ENCODE results near the gene KRT32.

Gene KRT32

DNA sequence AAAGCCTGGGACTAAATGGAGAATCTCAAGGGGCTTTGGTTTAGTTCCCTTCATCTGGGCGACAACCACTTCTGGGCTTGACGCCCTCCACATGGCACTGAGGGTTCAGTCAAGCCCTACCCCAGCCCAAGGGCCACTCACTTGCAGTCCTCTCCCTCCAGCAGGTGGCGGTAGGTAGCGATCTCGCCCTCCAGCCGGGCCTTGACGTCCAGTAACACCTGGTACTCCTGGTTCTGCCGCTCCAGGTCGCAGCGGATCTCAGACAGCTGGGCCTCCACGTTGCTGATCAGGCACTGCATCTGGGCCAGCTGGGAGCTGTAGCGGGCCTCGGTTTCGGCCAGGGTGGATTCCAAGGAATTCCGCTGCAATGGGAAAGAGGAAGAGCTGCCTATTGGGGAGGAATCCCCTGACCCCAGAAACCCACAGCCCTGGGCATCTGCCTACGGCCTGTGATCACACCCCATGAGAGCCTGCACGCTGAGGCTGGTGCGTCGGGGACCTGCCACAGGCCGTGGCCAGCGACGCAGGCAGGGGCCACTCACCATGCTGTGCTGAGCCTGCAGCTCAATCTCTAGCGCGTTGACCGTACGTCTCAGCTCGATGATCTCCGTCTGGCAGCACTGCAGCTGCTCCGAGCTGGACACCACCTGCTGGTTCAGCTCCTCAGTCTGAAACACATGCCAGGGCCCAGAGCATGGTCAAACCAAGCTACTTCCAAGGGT, 19.8 kb upstream of the KRT32 start:
- TF ChIP-seq, protein P1, sequence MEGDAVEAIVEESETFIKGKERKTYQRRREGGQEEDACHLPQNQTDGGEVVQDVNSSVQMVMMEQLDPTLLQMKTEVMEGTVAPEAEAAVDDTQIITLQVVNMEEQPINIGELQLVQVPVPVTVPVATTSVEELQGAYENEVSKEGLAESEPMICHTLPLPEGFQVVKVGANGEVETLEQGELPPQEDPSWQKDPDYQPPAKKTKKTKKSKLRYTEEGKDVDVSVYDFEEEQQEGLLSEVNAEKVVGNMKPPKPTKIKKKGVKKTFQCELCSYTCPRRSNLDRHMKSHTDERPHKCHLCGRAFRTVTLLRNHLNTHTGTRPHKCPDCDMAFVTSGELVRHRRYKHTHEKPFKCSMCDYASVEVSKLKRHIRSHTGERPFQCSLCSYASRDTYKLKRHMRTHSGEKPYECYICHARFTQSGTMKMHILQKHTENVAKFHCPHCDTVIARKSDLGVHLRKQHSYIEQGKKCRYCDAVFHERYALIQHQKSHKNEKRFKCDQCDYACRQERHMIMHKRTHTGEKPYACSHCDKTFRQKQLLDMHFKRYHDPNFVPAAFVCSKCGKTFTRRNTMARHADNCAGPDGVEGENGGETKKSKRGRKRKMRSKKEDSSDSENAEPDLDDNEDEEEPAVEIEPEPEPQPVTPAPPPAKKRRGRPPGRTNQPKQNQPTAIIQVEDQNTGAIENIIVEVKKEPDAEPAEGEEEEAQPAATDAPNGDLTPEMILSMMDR (IDR thresholded peaks at IDR 0.05; ENCODE audit: extremely low read depth, insufficient read depth, missing control alignments), result peak; percentile 68
- in situ Hi-C loops (cut with MboI; ENCODE audit: low pct_unique_long_range_greater_than_20kb, low sequenced_read_pairs, unreplicated experiment), result loop anchor here (25.0 kb wide), 1 partner anchor 100 kb away; the partner anchor contains the start of gene KRT14
- DNase-seq (ENCODE audit: low spot score), result peak; percentile 51

DNA sequence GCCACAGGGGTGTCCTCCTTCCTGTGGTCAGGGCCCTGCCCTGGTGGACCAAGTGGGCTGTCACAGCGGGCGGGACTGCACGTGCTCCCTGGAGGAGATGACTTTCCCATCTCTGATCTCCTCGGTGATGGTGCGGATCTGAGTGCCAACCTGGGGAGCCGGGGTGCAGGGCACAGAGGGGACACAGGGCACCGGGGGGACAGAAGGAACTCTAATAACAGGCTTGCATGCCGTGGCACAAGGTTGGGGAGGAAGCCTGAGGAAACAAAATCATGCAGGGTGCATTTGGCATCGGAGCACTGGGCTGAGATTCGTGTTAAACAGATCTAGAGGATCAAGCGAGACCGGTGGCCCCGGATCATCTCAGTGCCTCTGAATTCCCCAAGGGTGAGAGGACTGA, 19.1 kb upstream of the KRT32 start:
- no peak for DNase-seq (ENCODE audit: low spot score)
- in situ Hi-C loops (cut with MboI; ENCODE audit: low pct_unique_long_range_greater_than_20kb, low sequenced_read_pairs, unreplicated experiment), result loop anchor here (25.0 kb wide), 1 partner anchor 101 kb away; the partner anchor contains the start of gene KRT14
- TF ChIP-seq, protein P1 (IDR thresholded peaks at IDR 0.05; ENCODE audit: extremely low read depth, insufficient read depth, missing control alignments), result no peak

DNA sequence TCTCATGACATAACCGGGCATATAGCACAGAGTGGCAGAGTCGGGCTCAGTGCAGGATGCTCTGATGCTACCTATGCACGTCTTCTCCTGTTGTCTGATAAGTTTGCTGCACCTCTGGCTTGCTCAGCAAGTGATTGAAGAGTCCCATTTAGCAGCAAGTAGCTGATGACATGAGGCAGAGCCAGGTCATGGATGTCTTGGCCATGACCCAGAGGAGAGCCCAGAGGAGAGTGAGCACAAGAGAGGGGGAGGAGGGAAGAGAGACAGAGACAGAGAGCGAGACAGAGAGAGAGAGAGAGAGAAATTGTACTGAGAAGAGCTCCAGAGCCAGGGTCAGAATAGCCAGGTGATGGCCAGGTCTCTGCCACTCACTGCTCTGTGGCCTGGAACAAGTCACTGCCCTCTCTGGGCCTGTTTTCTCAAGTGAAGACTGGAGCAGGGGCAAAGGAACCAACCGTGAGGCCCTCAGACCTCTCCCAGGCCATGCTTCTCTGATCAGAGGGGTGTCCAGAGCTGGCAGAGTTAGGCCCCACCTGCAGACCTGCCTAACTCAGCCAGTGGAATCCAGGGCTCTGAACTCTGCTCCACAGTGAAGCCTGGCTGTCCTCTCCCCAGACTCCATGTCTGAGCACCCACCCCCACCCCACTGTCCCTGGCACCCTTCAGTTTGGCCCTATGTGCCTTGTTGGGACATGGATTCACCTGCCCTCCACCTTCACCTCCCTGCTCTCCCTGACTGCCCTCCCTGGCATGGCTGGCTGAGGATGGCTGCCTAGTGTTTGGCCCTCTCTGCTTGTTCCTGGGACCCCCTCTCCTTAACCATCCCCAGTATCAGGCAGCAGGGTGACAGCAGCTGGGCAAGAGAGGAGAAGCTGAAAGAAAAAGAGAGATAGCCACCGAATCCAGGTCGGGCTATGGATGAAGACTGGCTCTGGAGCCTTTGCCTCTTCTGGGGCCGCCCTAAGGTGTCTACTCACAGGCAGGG, 18.0 kb upstream of the KRT32 start:
- TF ChIP-seq, protein P1 (IDR thresholded peaks at IDR 0.05; ENCODE audit: extremely low read depth, insufficient read depth, missing control alignments), result no peak
- in situ Hi-C loops (cut with MboI; ENCODE audit: low pct_unique_long_range_greater_than_20kb, low sequenced_read_pairs, unreplicated experiment), result loop anchor here (25.0 kb wide), 1 partner anchor 102 kb away; the partner anchor contains the start of gene KRT14
- no peak for DNase-seq (ENCODE audit: low spot score)

DNA sequence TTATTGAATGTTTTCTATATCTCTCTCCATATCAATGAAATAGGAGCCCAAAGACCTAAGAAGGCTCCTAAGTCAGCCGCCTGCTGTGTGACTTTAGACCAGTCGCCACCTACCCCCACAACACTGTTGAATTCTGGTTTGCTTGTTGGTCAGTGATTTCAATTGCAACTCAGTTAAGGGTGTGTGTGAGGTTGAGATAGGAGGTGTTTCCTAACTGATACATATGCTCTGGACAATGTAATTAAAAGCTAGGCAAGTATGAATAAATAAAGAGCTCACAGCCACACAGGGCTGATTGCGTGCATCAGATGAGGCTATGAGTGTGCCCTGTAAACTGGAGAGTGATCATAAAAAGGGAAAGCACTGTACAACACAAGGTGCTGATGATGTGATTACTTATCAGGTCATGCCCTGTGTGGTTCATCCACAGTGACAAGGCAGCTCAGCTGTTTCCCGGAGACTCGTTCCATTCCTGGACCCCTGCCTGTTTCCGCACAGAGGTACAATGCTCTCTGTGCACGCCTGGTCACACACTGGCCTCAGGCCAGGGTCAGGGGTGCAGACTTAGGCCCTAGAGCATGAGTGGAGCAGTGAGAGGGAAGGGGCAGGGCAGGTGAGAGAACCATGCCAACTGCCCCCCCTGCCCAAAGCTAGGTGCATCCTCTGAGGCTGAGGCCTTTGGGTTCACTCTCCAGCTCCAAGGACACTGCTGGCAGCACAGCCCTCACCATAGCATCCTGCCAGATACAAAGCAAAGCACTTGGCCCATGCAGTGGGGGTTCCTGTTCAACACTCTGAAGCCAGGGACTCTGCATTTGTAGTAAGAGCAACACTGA, 17.0 kb upstream of the KRT32 start:
- in situ Hi-C loops (cut with MboI; ENCODE audit: low pct_unique_long_range_greater_than_20kb, low sequenced_read_pairs, unreplicated experiment), result loop anchor here (25.0 kb wide), 1 partner anchor 103 kb away; the partner anchor contains the start of gene KRT14
- no peak for DNase-seq (ENCODE audit: low spot score)
- TF ChIP-seq, protein P1 (IDR thresholded peaks at IDR 0.05; ENCODE audit: extremely low read depth, insufficient read depth, missing control alignments), result no peak

DNA sequence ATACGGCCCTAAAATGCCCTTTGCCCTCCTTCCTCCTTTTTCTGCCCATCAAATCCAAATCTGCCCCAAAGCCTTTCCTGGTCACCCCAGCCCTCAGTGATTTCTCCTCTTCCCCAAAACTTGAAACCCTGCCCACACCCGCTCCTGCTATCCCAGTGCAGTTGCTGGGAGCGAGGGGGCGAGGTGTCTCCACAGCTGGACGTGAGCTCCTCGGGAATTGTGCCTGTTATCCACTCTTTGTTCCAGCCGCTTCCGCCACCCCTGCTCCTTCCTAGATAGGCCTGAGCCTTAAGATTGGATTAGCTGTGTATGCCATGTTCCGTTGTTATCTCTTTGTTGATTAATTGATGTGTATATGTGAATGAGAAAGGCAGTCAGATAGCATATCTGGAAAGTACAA, 16.3 kb upstream of the KRT32 start:
- no peak for DNase-seq (ENCODE audit: low spot score)
- TF ChIP-seq, protein P1 (IDR thresholded peaks at IDR 0.05; ENCODE audit: extremely low read depth, insufficient read depth, missing control alignments), result no peak
- in situ Hi-C loops (cut with MboI; ENCODE audit: low pct_unique_long_range_greater_than_20kb, low sequenced_read_pairs, unreplicated experiment), result loop anchor here (25.0 kb wide), 1 partner anchor 104 kb away; the partner anchor contains the start of gene KRT14
